ELF-1 (cell line): Measurements from ENCODE around the gene SLC29A1.

ENCODE experiments used
- DNase-seq: peaks from one replicate; pipeline ENCODE4 v3.0.0-alpha.2; 2016; ENCODE audit warnings: low read depth, low spot score

SLC29A1 gene

GRCh38 chr6:44268095-44268628 lies 44.8 kb downstream of the SLC29A1 start:
- peak; percentile 92 for DNase-seq

- DNase-seq: no peak
These were observed 46.0 kb downstream of the SLC29A1 start for GRCh38 chr6:44269178-44269920.

- DNase-seq: no peak
These were observed 46.6 kb downstream of the SLC29A1 start, which contains the start of gene TMEM151B for GRCh38 chr6:44269921-44270525. Gene TMEM151B (plus strand): TSS chr6:44270450. CDS start chr6:44270743, 293 bp downstream.

GRCh38 chr6:44270526-44271405 lies 47.4 kb downstream of the SLC29A1 start:
- no peak for DNase-seq

GRCh38 chr6:44271406-44271723 lies 48.0 kb downstream of the SLC29A1 start:
- no peak for DNase-seq

- DNase-seq: no peak
These were observed 48.5 kb downstream of the SLC29A1 start for GRCh38 chr6:44271914-44272313.

GRCh38 chr6:44272529-44272928 lies 49.1 kb downstream of the SLC29A1 start:
- no peak for DNase-seq

GRCh38 chr6:44272999-44273566 lies 49.7 kb downstream of the SLC29A1 start:
- no peak for DNase-seq

GRCh38 chr6:44273617-44274016 lies 50.2 kb downstream of the SLC29A1 start:
- DNase-seq: no peak

GRCh38 chr6:44275271-44275748 lies 51.9 kb downstream of the SLC29A1 start:
- no peak for DNase-seq

- DNase-seq: peak; percentile 61
These were observed 52.6 kb downstream of the SLC29A1 start for GRCh38 chr6:44275749-44276648.

GRCh38 chr6:44276667-44277640 lies 53.6 kb downstream of the SLC29A1 start:
- DNase-seq: no peak

GRCh38 chr6:44277763-44278162 lies 54.4 kb downstream of the SLC29A1 start:
- DNase-seq: no peak

- no peak for DNase-seq
These were observed 54.9 kb downstream of the SLC29A1 start for GRCh38 chr6:44278315-44278714.

- DNase-seq: no peak
These were observed 55.6 kb downstream of the SLC29A1 start for GRCh38 chr6:44278774-44279697.
